ENCODE measurements around the gene GRK4.
"Not testable (repeated sequence)": the region's sequence is repeated elsewhere in the genome, so short reads cannot be mapped to it uniquely, and the experiment has no call there.

GRK4 gene

GRCh38 chr4:3043282-3044020 lies 80.1 kb downstream of the GRK4 start:
- no peak for DNase-seq

- DNase-seq: no peak
Observed at GRCh38 chr4:3044870-3045819, 81.8 kb downstream of the GRK4 start.

- no peak for DNase-seq
Observed at GRCh38 chr4:3046162-3046561, 82.8 kb downstream of the GRK4 start.

- no peak for DNase-seq
Observed at GRCh38 chr4:3046623-3047022, 83.3 kb downstream of the GRK4 start.

- peak; percentile 66 for DNase-seq
Observed at GRCh38 chr4:3047464-3048286, 84.3 kb downstream of the GRK4 start.

- not testable (repeated sequence) for DNase-seq
Observed at GRCh38 chr4:3051141-3051897, 87.9 kb downstream of the GRK4 start.

- DNase-seq: no peak
Observed at GRCh38 chr4:3054169-3054759, 90.9 kb downstream of the GRK4 start.

GRCh38 chr4:3059943-3060342 lies 96.6 kb downstream of the GRK4 start:
- no peak for DNase-seq

- DNase-seq: no peak
Observed at GRCh38 chr4:3060946-3061345, 97.6 kb downstream of the GRK4 start.

- DNase-seq: no peak
Observed at GRCh38 chr4:3062471-3062870, 99.1 kb downstream of the GRK4 start.

GRCh38 chr4:3065551-3065950 lies 102.2 kb downstream of the GRK4 start:
- DNase-seq: no peak

- DNase-seq: no peak
Observed at GRCh38 chr4:3066836-3067400, 103.5 kb downstream of the GRK4 start.

- no peak for DNase-seq
Observed at GRCh38 chr4:3067473-3068001, 104.2 kb downstream of the GRK4 start.

- DNase-seq: no peak
Observed at GRCh38 chr4:3069661-3070199, 106.4 kb downstream of the GRK4 start.

GRCh38 chr4:3070709-3071500 lies 107.5 kb downstream of the GRK4 start:
- DNase-seq: no peak

GRCh38 chr4:3071811-3072210 lies 108.4 kb downstream of the GRK4 start:
- no peak for DNase-seq

- DNase-seq: no peak
Observed at GRCh38 chr4:3073158-3074077, 110.0 kb downstream of the GRK4 start.

- DNase-seq: peak; percentile 99
Observed at GRCh38 chr4:3074078-3074845, 110.9 kb downstream of the GRK4 start, which contains the start of the genes HTT and HTT-AS. Gene HTT (plus strand): TSS chr4:3074681. CDS start chr4:3074826, 145 bp downstream. Gene HTT-AS (minus strand): TSS chr4:3074538.

All from midbrain (tissue), 1 donor.